HEK293 (cell line): ENCODE results near the gene SOX2.

Experiments used
- CTCF ChIA-PET: fragments of 350-600 bp; formaldehyde crosslinking; extraction: SDS; loops from one replicate; lab custom pipeline; 2021; ENCODE audit warnings: antibody characterized with exemption; lab: Yijun Ruan, JAX
- POLR2A ChIA-PET: fragments of 300-600 bp; formaldehyde crosslinking; extraction: SDS; loops from one replicate; lab custom pipeline; 2020; ENCODE audit warnings: antibody characterized with exemption, inconsistent platforms; lab: Yijun Ruan, JAX
- H3K27ac ChIP-seq: fragments of 200-500 bp; sonication (Bioruptor generic); 2 replicates; pipeline ENCODE4 v1.5.1; 2014; ENCODE audit warnings: low read depth, low read length, control low read depth, inconsistent platforms; ENCODE audit errors: extremely low read depth
- H3K36me3 ChIP-seq, 2 experiments: fragments of 200-500 bp in 1 of 2; sonication (Bioruptor generic) in 1 of 2; 1 replicate in 1 of 2; 2 replicates in 1 of 2; pipeline ENCODE4 v1.5.1; 2014 to 2017; ENCODE audit warnings: inconsistent platforms in 2 of 2, low read length in 2 of 2; ENCODE audit not compliant: control insufficient read depth in 2 of 2, insufficient read depth in 1 of 2
- H3K4me1 ChIP-seq: fragments of 200-500 bp; sonication (Bioruptor generic); 2 replicates; pipeline ENCODE4 v1.5.1; 2014; ENCODE audit warnings: mild to moderate bottlenecking, low read length, inconsistent platforms; ENCODE audit not compliant: control insufficient read depth, insufficient read depth
- H3K4me3 ChIP-seq: 2 replicates; pipeline ENCODE4 v1.5.1; 2011; ENCODE audit warnings: low read depth, mild to moderate bottlenecking, control low read depth, low read length, moderate library complexity
- H3K9me3 ChIP-seq: fragments of 200-500 bp; sonication (Bioruptor generic); 2 replicates; pipeline ENCODE4 v1.5.1; 2014; ENCODE audit warnings: low read depth, low read length, inconsistent platforms; ENCODE audit not compliant: control insufficient read depth, insufficient read depth
- BCL11B ChIP-seq: fragments of 450-650 bp; formaldehyde crosslinking; IDR thresholded peaks from 2 replicates; pipeline ENCODE4 v1.5.1; 2016; ENCODE audit warnings: low read depth, missing biosample characterization, missing genetic modification characterization
- HOXA7 ChIP-seq: sonication (generic); formaldehyde crosslinking; IDR thresholded peaks from 2 replicates; pipeline ENCODE4 v1.8.1; 2022; ENCODE audit warnings: missing genetic modification reagents, borderline replicate concordance
- KLF1 ChIP-seq: fragments of 450-650 bp; formaldehyde crosslinking; IDR thresholded peaks from 2 replicates; pipeline ENCODE4 v1.5.1; 2016; ENCODE audit warnings: missing biosample characterization, missing genetic modification characterization
- PRDM10 ChIP-seq: fragments of 450-650 bp; formaldehyde crosslinking; IDR thresholded peaks from 2 replicates; pipeline ENCODE4 v1.5.1; 2016; ENCODE audit warnings: missing biosample characterization, missing genetic modification characterization
- YY2 ChIP-seq: fragments of 450-650 bp; formaldehyde crosslinking; IDR thresholded peaks from 2 replicates; pipeline ENCODE4 v1.5.1; 2016; ENCODE audit warnings: missing biosample characterization, missing genetic modification characterization
- ZBTB10 ChIP-seq: fragments of 450-650 bp; formaldehyde crosslinking; IDR thresholded peaks from 2 replicates; pipeline ENCODE4 v1.5.1; 2016; ENCODE audit warnings: missing biosample characterization, missing genetic modification characterization
- ZBTB6 ChIP-seq: fragments of 450-650 bp; formaldehyde crosslinking; IDR thresholded peaks from 2 replicates; pipeline ENCODE4 v1.5.1; 2017; ENCODE audit warnings: missing biosample characterization, missing genetic modification characterization
- ZNF184 ChIP-seq: fragments of 450-650 bp; IDR thresholded peaks from 2 replicates; pipeline ENCODE4 v1.5.1; 2018; ENCODE audit warnings: missing biosample characterization, mild to moderate bottlenecking, missing genetic modification characterization
- ZNF223 ChIP-seq: fragments of 450-650 bp; formaldehyde crosslinking; IDR thresholded peaks from 2 replicates; pipeline ENCODE4 v1.5.1; 2016; ENCODE audit warnings: missing biosample characterization, missing genetic modification characterization
- ZNF311 ChIP-seq: fragments of 450-650 bp; formaldehyde crosslinking; IDR thresholded peaks from 2 replicates; pipeline ENCODE4 v1.5.1; 2017; ENCODE audit warnings: missing biosample characterization, missing genetic modification characterization, borderline replicate concordance
- ZNF362 ChIP-seq: fragments of 450-650 bp; formaldehyde crosslinking; IDR thresholded peaks from 2 replicates; pipeline ENCODE4 v1.5.1; 2016; ENCODE audit warnings: missing biosample characterization, missing genetic modification characterization
- ZNF433 ChIP-seq: fragments of 450-650 bp; formaldehyde crosslinking; IDR thresholded peaks from 2 replicates; pipeline ENCODE4 v1.5.1; 2016; ENCODE audit warnings: missing biosample characterization, missing genetic modification characterization, low read depth
- ZNF488 ChIP-seq: fragments of 450-650 bp; formaldehyde crosslinking; IDR thresholded peaks from 2 replicates; pipeline ENCODE4 v1.5.1; 2016; ENCODE audit warnings: missing biosample characterization, missing genetic modification characterization
- ZNF530 ChIP-seq: fragments of 450-650 bp; formaldehyde crosslinking; IDR thresholded peaks from 2 replicates; pipeline ENCODE4 v1.5.1; 2016; ENCODE audit warnings: low read depth, missing biosample characterization, missing genetic modification characterization
- ZNF571 ChIP-seq: fragments of 450-650 bp; formaldehyde crosslinking; IDR thresholded peaks from 2 replicates; pipeline ENCODE4 v1.5.0; 2017; ENCODE audit warnings: missing biosample characterization, missing genetic modification characterization
- ZNF747 ChIP-seq: fragments of 450-650 bp; formaldehyde crosslinking; IDR thresholded peaks from 2 replicates; pipeline ENCODE4 v1.5.1; 2016; ENCODE audit warnings: missing biosample characterization, missing genetic modification characterization
- ZSCAN18 ChIP-seq: fragments of 450-650 bp; formaldehyde crosslinking; IDR thresholded peaks from 2 replicates; pipeline ENCODE4 v1.5.1; 2016; ENCODE audit warnings: missing biosample characterization, missing genetic modification characterization
- ZSCAN4 ChIP-seq: fragments of 450-650 bp; formaldehyde crosslinking; IDR thresholded peaks from 2 replicates; pipeline ENCODE4 v1.5.1; 2017; ENCODE audit warnings: missing biosample characterization, missing genetic modification characterization

The SOX2 gene

GRCh38 chr3:181689546-181689945 lies 22.2 kb upstream of the SOX2 start (continued):
- TF ChIP-seq ZNF571 (tag by site-specific recombination) = no peak

- TF ChIP-seq ZSCAN4 (tag by site-specific recombination) (no peak), ZNF747 (no peak), ZNF362 (tag by site-specific recombination) (no peak), BCL11B (tag by site-specific recombination) (no peak), ZNF311 (tag by site-specific recombination) (no peak), ZNF530 (tag by site-specific recombination) (no peak), ZNF433 (tag by site-specific recombination) (no peak), ZBTB6 (tag by site-specific recombination) (no peak), KLF1 (tag by site-specific recombination) (no peak), ZSCAN18 (tag by site-specific recombination) (no peak), ZNF488 (no peak), ZNF184 (tag by site-specific recombination) (no peak)
- H3K4me1 ChIP-seq = no peaks in the 10 kb centered on the region
- H3K9me3 ChIP-seq = no peaks in the 10 kb centered on the region
- H3K4me3 ChIP-seq = no peak overlapping the region
- POLR2A ChIA-PET = no interaction called here
- no peaks in the 10 kb centered on the region for H3K36me3 ChIP-seq
- H3K27ac ChIP-seq = no peak overlapping the region
- CTCF ChIA-PET = interaction anchor here (1.0 to 1.1 kb wide), 2 partner anchors 10 to 11 kb away, joined by 3 read pairs; no protein-coding TSS in a partner anchor
Observed at GRCh38 chr3:181690769-181691168, 21.0 kb upstream of the SOX2 start.

GRCh38 chr3:181691901-181692300 lies 19.8 kb upstream of the SOX2 start:
- Histone ChIP-seq H3K36me3 (no peaks in the 10 kb centered on the region), H3K9me3 (no peaks in the 10 kb centered on the region), H3K27ac (no peak overlapping the region), H3K4me3 (no peak overlapping the region), H3K4me1 (no peaks in the 10 kb centered on the region)
- ChIA-PET POLR2A (no interaction called here), CTCF (no interaction called here)
- TF ChIP-seq YY2 (tag by site-specific recombination) = no peak
- TF ChIP-seq PRDM10 (tag by site-specific recombination) = no peak
- TF ChIP-seq ZNF184 (tag by site-specific recombination) = no peak
- TF ChIP-seq ZNF223 (tag by site-specific recombination) = no peak
- no peak for TF ChIP-seq ZBTB10 (tag by site-specific recombination)
- no peak for TF ChIP-seq HOXA7 (CRISPR knock-in tag)
